Epithelial cell of alveolus of lung (primary cell): Measurements from ENCODE around the gene MOV10. TPM values are rescaled to one million over a fixed set of nuclear protein-coding genes. Genes with fewer than 3 reads are reported as not detected.

Experiments used
- total RNA-seq: library from RNA; depleted of rRNA; stranded (reverse); fragments of >200 nt; gene quantifications from 2 replicates; pipeline ENCODE4 v1.2.1, GENCODE V29; 2015

MOV10 gene, protein sequence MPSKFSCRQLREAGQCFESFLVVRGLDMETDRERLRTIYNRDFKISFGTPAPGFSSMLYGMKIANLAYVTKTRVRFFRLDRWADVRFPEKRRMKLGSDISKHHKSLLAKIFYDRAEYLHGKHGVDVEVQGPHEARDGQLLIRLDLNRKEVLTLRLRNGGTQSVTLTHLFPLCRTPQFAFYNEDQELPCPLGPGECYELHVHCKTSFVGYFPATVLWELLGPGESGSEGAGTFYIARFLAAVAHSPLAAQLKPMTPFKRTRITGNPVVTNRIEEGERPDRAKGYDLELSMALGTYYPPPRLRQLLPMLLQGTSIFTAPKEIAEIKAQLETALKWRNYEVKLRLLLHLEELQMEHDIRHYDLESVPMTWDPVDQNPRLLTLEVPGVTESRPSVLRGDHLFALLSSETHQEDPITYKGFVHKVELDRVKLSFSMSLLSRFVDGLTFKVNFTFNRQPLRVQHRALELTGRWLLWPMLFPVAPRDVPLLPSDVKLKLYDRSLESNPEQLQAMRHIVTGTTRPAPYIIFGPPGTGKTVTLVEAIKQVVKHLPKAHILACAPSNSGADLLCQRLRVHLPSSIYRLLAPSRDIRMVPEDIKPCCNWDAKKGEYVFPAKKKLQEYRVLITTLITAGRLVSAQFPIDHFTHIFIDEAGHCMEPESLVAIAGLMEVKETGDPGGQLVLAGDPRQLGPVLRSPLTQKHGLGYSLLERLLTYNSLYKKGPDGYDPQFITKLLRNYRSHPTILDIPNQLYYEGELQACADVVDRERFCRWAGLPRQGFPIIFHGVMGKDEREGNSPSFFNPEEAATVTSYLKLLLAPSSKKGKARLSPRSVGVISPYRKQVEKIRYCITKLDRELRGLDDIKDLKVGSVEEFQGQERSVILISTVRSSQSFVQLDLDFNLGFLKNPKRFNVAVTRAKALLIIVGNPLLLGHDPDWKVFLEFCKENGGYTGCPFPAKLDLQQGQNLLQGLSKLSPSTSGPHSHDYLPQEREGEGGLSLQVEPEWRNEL
- 32.5 and 39.0 TPM in 2 replicates for total RNA-seq

DNA sequence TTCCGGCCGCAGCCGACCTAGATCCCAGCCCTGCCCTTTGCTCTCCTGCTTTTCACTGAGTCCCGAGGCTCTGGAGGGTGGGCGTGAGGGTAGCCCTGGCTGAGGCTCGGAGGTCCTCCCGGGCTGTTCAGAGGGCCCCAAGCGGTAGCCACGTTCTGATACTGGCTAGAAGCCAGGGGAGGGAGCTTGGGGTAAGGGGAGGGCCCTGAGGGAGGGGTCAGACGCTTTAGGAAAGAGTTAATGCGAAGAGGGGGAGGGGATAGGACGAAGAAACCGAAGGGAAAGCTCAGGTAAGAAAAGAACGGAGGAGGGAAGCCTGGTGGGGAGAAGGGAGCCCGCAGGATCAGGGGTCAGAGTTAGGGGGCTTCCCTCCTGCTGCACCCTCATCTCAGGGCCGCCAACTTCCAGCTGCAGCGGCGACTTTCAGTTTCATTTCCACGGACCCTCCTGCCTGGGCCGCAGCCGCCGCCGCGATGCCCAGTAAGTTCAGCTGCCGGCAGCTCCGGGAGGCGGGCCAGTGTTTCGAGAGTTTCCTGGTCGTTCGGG is at the start of gene MOV10:
MOV10 (plus strand) TSS at position 220 of the 546 bp plus-strand sequence; CDS start at position 474, 254 bp downstream.

DNA sequence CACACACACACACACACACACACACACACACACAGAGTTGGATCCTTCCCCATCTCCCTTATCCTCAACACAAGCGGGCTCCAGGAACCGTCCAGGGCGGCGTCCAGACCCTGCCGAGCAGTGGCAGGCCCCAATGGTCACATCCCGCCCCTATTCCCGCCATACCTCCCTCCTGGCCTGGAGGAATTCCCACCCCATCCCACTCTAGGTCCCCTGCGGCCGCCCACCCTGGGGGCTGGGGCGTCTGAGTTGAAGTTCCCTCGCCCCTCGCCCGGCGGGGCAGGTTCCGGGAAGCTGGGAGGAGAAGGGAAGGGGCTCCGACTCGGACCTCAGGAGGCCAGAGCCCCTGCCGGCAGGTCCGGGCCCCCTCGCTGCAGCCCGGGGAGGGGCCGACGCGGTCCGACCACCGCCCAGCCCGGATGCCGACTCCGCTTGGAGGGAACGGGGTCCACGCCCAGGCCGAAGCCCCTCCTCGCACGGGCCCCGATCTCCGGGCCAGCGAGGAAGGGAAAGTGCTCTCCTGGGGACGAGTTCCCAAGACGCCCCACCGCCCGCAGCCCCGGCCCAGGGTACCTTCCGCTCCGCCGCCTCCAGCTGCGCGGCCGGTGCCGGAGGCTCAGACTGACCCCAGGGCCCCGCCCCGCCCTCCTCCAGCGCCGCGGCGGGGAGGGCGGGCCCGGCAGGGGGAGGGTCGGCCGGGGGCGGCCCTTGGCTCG is 32.2 kb downstream of the MOV10 start, which contains the start of gene RHOC:
RHOC (minus strand) TSS at position 623 of the 716 bp plus-strand sequence. CDS start 3,328 bp downstream, outside the sequence.

DNA sequence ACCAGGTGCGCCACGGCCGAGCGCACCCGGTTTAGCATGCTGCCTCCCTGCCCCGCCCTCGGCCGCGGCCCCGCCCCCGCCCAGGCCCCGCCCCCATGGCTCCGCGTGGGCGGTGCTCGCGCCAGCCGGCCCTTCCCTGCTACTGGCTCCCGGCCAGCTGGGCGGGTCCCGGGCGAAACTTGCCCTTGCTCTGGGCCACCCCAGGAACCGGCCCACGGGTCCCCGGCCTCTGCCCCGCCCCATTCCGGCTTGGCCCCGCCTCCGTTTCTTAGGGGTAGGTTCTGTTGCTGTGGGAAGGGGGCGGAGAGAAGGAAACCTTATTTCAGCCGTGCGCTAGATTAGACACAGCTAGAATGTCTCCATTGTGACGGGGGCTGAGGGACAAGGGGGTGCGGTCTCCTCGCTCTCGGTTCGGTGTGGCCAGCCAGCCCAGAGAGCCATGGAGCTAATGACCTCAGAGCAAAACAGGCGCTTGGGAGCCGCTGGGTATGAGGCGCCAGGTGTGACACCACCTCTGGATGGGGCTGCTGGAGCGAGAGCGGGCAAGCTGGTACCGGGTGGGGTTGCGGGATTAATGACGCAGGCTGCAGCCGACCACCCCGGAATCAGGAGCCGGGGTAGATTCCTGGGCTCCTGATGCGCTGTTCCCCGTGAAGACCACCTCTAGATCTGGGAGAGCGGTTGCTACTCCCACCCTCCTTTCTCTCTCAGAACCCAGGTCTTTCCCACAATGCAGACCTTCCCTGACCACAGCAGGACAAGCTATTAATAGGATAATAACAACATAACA is 41.0 kb downstream of the MOV10 start, which contains the start of gene PPM1J:
PPM1J (minus strand) TSS at position 69 of the 790 bp plus-strand sequence; CDS start at position 38, 31 bp downstream.

Other genes starting within 250 kb of the MOV10 start
- 0.39 and 6.5 TPM in 2 replicates for gene WNT2B, start 165.7 kb upstream of the MOV10 start, total RNA-seq
- 11.4 and 21.2 TPM in 2 replicates for gene ST7L, start 55.5 kb upstream of the MOV10 start, total RNA-seq
- gene CAPZA1, start 54.8 kb upstream of the MOV10 start, total RNA-seq = 119 and 182 TPM in 2 replicates
- 218 and 493 TPM in 2 replicates for gene RHOC, start 32.5 kb downstream of the MOV10 start, total RNA-seq
- 0.88 and 2.3 TPM in 2 replicates for gene PPM1J, start 40.7 kb downstream of the MOV10 start, total RNA-seq